T-helper 2 cell treated with Interferon-gamma antibody and Interleukin-4, amounts not matched to agents 5 μg/mL and 100 μg/mL, for 36 hours (primary cell): ENCODE data around the gene CD300LB.

ENCODE experiments used
- DNase-seq: peaks from one replicate; pipeline ENCODE4 v3.0.0; 2021; ENCODE audit warnings: low spot score
- H3K27ac Mint-ChIP-seq: one replicate; pipeline ENCODE4 v1.8.0; 2021; ENCODE audit warnings: mild to moderate bottlenecking, mixed read lengths
- H3K27me3 Mint-ChIP-seq: one replicate; pipeline ENCODE4 v1.8.0; 2021; ENCODE audit warnings: low read depth, mixed read lengths
- H3K36me3 Mint-ChIP-seq: one replicate; pipeline ENCODE4 v1.8.0; 2021; ENCODE audit warnings: low read depth, mixed read lengths
- H3K4me1 Mint-ChIP-seq: one replicate; pipeline ENCODE4 v1.8.0; 2021; ENCODE audit warnings: low read depth, mixed read lengths
- H3K4me3 Mint-ChIP-seq: one replicate; pipeline ENCODE4 v1.8.0; 2022; ENCODE audit warnings: mild to moderate bottlenecking, moderate library complexity, mixed read lengths
- H3K9me3 Mint-ChIP-seq: one replicate; pipeline ENCODE4 v1.8.0; 2021; ENCODE audit warnings: mixed read lengths

The CD300LB gene

DNA sequence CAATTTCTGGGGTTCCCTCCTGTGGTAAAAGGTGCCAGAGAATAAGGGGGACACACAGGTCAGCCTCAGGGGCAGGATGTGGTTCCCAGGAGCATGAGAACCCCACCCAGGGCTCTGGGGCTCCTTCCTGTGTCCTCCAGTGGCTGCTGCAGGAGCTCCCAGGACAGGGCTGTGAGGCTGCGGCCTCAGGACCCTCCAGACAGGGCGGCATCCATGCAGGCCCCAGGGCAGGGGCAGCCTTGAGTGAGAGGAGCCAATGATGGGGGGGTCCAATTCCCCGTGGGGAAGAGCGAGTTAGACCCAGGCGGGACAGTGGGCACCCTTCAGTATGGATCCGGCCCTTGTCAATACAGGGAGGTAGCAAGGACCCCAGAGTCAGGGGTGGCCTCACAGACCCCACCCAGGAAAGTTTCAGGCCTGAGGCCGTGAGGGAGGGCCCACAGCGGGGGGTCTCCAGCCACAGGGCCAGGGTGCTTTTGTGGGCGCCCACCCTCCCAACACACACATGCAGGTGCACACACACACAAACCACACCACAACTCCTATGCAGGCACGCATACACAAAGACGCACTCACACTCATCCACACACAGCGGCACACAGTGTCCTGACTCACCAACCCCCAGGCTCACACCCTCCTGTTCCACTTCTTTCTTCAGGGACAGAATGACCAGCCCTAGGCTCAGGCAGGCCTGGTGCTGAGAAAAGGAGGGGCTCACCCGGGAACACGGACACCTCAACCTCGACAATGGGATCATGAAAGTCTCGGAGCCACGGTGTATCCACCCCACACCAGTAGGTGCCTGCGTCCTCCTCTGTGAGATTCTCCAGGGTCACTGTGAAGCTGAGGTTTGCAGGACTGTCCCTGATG is 12.9 kb upstream of the CD300LB start:
- H3K4me3 Mint-ChIP-seq: no peak overlapping the region
- DNase-seq: no peak
- H3K27ac Mint-ChIP-seq: no peak overlapping the region
- no peaks in the 10 kb centered on the region for H3K36me3 Mint-ChIP-seq
- H3K9me3 Mint-ChIP-seq: no peaks in the 10 kb centered on the region
- H3K27me3 Mint-ChIP-seq: peaks cover 5% of the 10 kb centered on the region
- peaks cover 17% of the 10 kb centered on the region for H3K4me1 Mint-ChIP-seq

DNA sequence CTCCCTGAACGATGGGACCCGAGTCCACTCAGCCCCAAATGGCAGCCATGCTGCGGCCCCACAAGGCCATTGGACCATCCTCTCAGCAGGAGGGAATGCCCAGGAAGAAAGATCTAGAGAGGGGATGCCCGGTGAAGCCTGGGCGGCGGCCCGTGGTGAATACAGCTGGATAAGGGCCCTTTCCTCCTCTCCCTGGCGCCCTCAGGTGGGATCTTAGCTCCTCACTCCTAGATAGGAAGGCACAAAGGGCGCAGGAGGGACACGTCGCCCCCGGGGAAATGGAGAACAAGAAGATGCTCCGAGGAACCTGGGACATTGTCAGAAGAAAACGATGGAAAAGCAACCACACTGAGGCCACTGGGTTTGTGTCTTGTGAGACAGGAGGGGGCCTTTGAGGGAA is 12.1 kb upstream of the CD300LB start:
- Mint-ChIP-seq H3K4me1 (peaks cover 16% of the 10 kb centered on the region), H3K27me3 (peaks cover 5% of the 10 kb centered on the region), H3K36me3 (no peaks in the 10 kb centered on the region)

GRCh38 chr17:74542727-74543383 is 11.6 kb upstream of the CD300LB start:
- Mint-ChIP-seq H3K27ac (no peak overlapping the region), H3K9me3 (no peaks in the 10 kb centered on the region), H3K4me3 (no peak overlapping the region), H3K4me1 (peaks cover 10% of the 10 kb centered on the region), H3K36me3 (no peaks in the 10 kb centered on the region), H3K27me3 (peaks cover 9% of the 10 kb centered on the region)
- DNase-seq: no peak

More for the DNA sequence above, 12.1 kb upstream of the CD300LB start:
- Mint-ChIP-seq H3K27ac (no peak overlapping the region), H3K4me3 (no peak overlapping the region), H3K9me3 (no peaks in the 10 kb centered on the region)
- no peak for DNase-seq

DNA sequence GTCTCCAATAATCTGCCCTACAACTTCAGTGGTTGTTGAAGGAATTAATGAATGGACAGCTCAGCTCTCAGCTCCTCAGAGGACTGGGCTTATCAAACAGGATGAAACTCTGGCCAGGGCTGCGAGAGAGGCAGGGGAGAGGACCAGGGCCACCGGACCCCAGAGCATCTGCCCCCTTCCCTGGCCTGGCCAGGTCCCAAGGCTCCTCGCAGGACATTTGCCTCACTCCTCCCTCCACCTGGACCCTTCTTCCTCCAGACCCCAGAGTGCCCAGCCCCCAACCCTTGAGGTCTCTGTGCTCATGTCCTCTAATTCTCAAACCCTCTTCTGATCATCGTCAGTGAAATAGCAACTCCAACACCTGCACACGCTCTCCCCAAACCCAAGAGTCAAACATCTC is 10.9 kb upstream of the CD300LB start:
- Mint-ChIP-seq H3K4me1 (peaks cover 5% of the 10 kb centered on the region), H3K9me3 (no peaks in the 10 kb centered on the region), H3K27me3 (peaks cover 15% of the 10 kb centered on the region), H3K4me3 (no peak overlapping the region), H3K27ac (no peak overlapping the region), H3K36me3 (no peaks in the 10 kb centered on the region)
- DNase-seq: no peak

DNA sequence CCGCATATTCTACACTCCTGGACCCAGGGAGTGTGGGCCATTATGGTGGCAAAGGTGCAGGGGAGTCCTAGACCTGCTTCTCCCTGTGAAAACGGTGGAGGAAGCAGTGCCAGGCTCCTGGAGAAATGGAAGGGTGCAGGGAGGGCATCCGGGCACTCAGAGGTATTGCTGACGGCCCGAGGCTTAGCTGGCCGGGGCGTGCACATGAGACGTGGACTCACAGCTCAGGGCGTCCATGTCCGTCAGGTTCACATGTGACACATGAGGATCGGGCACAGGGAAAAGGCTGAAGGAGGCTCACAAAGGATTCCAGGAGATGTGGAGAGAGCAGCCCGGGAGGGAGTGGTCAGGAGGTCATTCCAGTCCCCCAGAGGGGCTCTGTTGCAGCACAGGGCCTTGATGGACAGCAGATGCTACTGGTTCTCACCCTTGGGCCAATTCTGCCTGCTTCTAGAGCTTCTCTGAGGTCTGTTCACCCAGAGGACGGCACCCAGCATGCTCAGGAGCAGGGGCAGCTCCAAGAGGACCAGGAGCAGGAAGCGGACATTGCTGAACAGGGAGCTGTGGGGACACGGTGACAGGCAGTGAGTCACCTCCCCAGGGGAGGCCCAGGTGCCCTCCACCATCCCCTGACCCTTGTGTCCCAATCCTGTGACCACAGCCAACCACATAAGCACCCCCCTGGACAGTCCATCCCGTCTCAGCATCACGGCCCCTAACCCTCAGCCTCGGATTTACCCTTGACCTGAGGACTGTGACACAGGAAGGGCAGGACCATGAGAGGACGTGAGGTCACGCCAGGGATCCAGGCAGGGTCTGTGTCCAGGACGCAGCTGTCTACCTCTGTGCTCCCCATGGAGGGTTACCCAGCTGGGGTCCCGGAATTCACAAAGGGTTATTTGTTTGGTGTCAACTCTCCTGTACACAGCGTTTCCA is 10.2 kb upstream of the CD300LB start:
- no peaks in the 10 kb centered on the region for H3K36me3 Mint-ChIP-seq
- no peak overlapping the region for H3K27ac Mint-ChIP-seq
- H3K4me1 Mint-ChIP-seq: peaks cover 5% of the 10 kb centered on the region
- no peak overlapping the region for H3K4me3 Mint-ChIP-seq
- H3K27me3 Mint-ChIP-seq: peaks cover 21% of the 10 kb centered on the region
- no peaks in the 10 kb centered on the region for H3K9me3 Mint-ChIP-seq
- DNase-seq: no peak

DNA sequence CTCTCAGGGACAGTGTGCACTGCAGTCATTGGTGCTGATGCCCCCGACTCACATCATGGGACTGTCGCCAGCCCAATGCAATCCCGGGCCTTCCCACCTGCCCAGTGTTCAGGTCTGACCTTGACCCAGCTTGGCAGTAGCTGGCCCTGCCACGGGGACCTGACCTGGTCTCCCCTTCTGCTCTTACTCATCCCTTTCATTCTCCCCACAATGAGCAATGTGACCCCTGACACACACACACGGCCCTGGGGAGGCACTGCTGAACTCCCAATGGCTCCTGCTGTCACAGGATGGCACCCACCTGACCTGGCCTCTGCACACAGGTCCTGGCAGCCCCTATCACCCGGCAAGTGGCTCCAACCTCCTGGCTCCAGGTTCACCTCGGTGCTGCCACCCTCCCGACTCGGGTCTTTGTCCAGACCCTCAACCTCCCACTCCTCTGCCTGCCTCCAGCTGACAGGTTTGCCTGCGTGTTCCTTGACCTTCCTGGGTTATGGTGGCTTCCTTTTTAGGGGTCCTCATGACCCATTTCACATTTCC is 8.1 kb upstream of the CD300LB start:
- Mint-ChIP-seq H3K27me3 (peaks cover 35% of the 10 kb centered on the region), H3K36me3 (no peaks in the 10 kb centered on the region), H3K4me1 (no peaks in the 10 kb centered on the region), H3K27ac (no peak overlapping the region), H3K4me3 (no peak overlapping the region), H3K9me3 (no peaks in the 10 kb centered on the region)
- DNase-seq: no peak

DNA sequence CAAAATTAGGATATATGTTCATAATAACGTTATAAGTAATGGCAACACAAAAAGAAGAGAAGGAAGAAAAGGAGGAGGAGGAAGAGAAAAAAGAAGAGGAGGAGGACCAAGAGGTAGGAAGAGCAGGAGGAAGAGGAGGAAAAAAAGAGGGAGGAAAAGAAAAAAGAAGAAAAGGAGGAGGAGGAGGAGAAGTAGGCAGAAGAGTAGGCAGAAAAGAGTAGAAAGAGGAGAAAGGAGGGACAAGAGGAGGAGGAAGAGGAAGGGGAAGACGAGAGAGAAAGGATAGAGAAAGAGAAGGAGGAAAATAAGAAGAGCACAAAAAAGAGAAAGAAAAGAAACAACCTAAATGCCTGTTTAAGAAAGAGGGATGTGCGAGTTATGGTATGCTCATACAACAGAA is 5.6 kb upstream of the CD300LB start:
- H3K9me3 Mint-ChIP-seq: no peaks in the 10 kb centered on the region
- H3K27me3 Mint-ChIP-seq: peaks cover 53% of the 10 kb centered on the region
- no peak overlapping the region for H3K4me3 Mint-ChIP-seq
- DNase-seq: no peak
- H3K4me1 Mint-ChIP-seq: peaks cover 8% of the 10 kb centered on the region
- H3K36me3 Mint-ChIP-seq: no peaks in the 10 kb centered on the region
- no peak overlapping the region for H3K27ac Mint-ChIP-seq

- Mint-ChIP-seq H3K4me3 (no peak overlapping the region), H3K36me3 (no peaks in the 10 kb centered on the region), H3K4me1 (peaks cover 8% of the 10 kb centered on the region), H3K27me3 (peaks cover 39% of the 10 kb centered on the region), H3K9me3 (no peaks in the 10 kb centered on the region), H3K27ac (no peak overlapping the region)
- DNase-seq: no peak
These were observed 840 bp upstream of the CD300LB start for GRCh38 chr17:74532115-74532514.

GRCh38 chr17:74530831-74531150 is 484 bp downstream of the CD300LB start:
- Mint-ChIP-seq H3K4me3 (no peak overlapping the region), H3K27ac (no peak overlapping the region), H3K36me3 (no peaks in the 10 kb centered on the region), H3K4me1 (peaks cover 8% of the 10 kb centered on the region), H3K9me3 (no peaks in the 10 kb centered on the region), H3K27me3 (peaks cover 32% of the 10 kb centered on the region)
- no peak for DNase-seq

DNA sequence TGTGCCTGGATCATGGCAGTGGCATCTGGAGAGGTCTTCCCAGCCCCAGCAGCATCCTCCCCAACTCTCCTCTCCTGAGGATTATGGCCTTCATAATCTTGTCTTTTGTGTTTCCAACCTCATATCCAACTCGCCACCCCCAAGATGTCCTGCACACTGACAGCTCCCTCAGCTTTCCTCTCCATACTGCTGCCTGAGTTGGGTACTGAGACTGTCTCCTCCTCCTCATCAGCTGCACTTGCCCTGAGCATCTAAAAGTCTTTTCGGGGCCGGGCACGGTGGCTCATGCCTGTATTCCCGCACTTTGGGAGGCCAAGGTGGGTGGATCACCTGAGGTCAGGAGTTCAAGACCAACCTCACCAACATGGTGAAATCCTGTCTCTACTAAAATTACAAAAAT is 2.0 kb downstream of the CD300LB start:
- H3K4me1 Mint-ChIP-seq: peaks cover 8% of the 10 kb centered on the region
- no peak overlapping the region for H3K27ac Mint-ChIP-seq
- no peak for DNase-seq
- H3K9me3 Mint-ChIP-seq: no peaks in the 10 kb centered on the region
- no peak overlapping the region for H3K4me3 Mint-ChIP-seq
- H3K36me3 Mint-ChIP-seq: no peaks in the 10 kb centered on the region
- peaks cover 20% of the 10 kb centered on the region for H3K27me3 Mint-ChIP-seq

DNA sequence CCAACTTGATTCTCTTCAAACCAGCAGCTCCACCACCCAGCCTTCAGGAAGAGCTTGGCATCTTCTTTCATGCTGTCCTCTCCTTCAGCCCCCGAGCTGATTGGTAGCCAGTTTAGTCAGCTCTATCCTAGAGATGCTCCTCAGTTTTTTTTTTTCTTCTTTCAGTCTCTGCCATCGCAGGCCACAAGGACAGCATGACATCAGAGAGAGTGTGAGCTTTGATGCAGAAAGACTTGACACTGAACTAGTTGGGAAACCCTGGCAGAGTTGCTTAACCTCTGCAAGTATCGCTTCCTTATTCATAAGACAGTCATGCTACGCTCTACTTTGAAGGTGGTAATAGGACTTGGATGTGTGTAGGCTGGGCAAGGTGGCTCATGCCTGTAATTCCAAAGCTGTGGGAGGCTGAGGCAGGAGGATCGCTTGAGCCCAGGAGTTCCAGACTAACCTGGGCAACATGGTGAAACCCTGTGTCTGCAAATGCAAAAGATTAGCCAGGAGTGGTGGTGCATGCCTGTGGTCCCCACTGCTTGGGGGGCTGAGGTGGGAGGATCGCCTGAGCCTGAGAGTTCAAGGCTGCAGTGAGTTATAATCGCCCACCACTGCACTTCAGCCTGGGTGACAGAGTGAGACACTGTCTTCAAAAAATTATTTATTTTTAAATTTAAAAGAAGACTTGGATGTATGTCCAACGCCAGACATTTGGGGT is 2.6 kb downstream of the CD300LB start:
- H3K27ac Mint-ChIP-seq: no peak overlapping the region
- peaks cover 8% of the 10 kb centered on the region for H3K4me1 Mint-ChIP-seq
- peaks cover 17% of the 10 kb centered on the region for H3K27me3 Mint-ChIP-seq

GRCh38 chr17:74527756-74528155 is 3.5 kb downstream of the CD300LB start:
- Mint-ChIP-seq H3K36me3 (no peaks in the 10 kb centered on the region), H3K27me3 (peaks cover 9% of the 10 kb centered on the region), H3K4me3 (no peak overlapping the region), H3K9me3 (peaks cover 5% of the 10 kb centered on the region), H3K27ac (no peak overlapping the region), H3K4me1 (peaks cover 4% of the 10 kb centered on the region)
- DNase-seq: no peak

More for the DNA sequence above, 2.6 kb downstream of the CD300LB start:
- Mint-ChIP-seq H3K36me3 (no peaks in the 10 kb centered on the region), H3K4me3 (no peak overlapping the region), H3K9me3 (no peaks in the 10 kb centered on the region)
- no peak for DNase-seq

- H3K4me1 Mint-ChIP-seq: no peaks in the 10 kb centered on the region
- no peak overlapping the region for H3K27ac Mint-ChIP-seq
- no peaks in the 10 kb centered on the region for H3K36me3 Mint-ChIP-seq
- no peak overlapping the region for H3K4me3 Mint-ChIP-seq
- peaks cover 5% of the 10 kb centered on the region for H3K27me3 Mint-ChIP-seq
- no peak for DNase-seq
- peaks cover 5% of the 10 kb centered on the region for H3K9me3 Mint-ChIP-seq
These were observed 4.2 kb downstream of the CD300LB start for GRCh38 chr17:74527081-74527480.
